ENCODE data around the gene RDM1.

DNA sequence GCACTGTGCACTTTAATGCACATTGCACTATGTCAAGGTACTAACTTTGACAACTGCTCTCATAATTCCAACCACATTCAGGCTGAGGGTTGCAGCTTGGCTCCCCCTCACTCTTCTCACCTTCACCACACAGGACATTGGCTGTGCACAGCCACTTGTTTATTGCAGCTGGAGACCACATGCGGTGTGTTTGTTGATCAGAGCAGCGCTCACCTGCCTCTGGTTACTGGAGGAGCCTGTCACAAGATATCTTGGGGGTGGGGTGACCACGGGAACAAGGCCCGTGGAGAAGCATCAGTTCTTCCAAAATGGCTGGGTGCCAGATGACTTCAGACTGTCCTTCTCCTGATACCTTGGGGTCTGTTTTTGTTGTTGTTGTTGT lies 39.8 kb downstream of the RDM1 start:
- TF ChIP-seq, protein P1, sequence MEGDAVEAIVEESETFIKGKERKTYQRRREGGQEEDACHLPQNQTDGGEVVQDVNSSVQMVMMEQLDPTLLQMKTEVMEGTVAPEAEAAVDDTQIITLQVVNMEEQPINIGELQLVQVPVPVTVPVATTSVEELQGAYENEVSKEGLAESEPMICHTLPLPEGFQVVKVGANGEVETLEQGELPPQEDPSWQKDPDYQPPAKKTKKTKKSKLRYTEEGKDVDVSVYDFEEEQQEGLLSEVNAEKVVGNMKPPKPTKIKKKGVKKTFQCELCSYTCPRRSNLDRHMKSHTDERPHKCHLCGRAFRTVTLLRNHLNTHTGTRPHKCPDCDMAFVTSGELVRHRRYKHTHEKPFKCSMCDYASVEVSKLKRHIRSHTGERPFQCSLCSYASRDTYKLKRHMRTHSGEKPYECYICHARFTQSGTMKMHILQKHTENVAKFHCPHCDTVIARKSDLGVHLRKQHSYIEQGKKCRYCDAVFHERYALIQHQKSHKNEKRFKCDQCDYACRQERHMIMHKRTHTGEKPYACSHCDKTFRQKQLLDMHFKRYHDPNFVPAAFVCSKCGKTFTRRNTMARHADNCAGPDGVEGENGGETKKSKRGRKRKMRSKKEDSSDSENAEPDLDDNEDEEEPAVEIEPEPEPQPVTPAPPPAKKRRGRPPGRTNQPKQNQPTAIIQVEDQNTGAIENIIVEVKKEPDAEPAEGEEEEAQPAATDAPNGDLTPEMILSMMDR (conservative IDR thresholded peaks at IDR 0.05 in 1 of 2, IDR thresholded peaks at IDR 0.05 in 1 of 2; ENCODE audit: low read depth in 1 of 2, low read length in 2 of 2), result no peak
- TF ChIP-seq EZH2 (IDR thresholded peaks at IDR 0.05; ENCODE audit: low read length, missing control alignments), result no peak

Data from fibroblast of lung (primary cell).